NCI-H2029 (cell line): ENCODE data around the gene STAT3.
A peak's percentile ranks its signal among the peaks of the same experiment; 100 is the strongest.
"Not testable (repeated sequence)": the region's sequence is repeated elsewhere in the genome, so short reads cannot be mapped to it uniquely, and the experiment has no call there.

Source experiments
- DNase-seq: peaks from one replicate; lab custom pipeline; 2025; lab: John Stamatoyannopoulos, UW

STAT3 gene

DNA sequence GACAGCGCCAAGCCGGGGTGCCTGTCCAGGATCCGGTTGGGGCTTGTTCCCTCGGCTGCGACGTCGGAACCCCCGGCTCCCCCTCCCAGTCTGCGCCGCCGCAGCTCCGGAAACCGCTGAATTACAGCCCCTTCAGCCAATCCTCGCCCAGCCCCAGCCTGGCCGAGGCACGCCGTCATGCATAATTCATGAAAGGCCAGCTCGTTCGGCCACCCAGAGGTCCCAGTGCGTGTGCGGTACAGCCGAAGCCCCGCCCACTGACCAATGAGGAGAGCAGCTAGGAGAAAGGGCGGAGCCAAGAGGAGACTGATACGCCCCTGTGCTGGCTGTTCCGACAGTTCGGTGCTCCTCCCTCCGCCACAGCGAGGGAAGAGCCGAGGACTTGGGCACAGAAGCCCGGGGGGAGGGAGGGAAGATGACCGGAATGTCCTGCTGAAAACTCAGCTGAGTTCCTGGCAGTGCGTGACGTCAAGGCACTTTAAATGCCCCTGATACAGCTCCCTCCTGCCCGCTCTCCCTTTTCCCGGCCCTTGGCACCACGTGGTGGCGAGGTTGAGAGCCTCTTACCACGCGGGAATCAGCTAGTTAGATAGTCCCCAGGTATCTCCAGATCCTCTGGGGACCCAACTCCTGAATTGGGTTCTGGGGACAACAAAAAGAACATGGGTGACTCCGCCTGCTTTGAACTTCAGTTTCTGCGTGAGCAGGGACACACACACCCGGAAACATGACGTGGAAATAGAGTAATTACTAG, at the start of gene STAT3:
Gene STAT3 (minus strand): TSS at position 62 of the 754 bp plus-strand sequence. CDS start 39,926 bp downstream, outside the sequence.
- peak; percentile 98 for DNase-seq

DNA sequence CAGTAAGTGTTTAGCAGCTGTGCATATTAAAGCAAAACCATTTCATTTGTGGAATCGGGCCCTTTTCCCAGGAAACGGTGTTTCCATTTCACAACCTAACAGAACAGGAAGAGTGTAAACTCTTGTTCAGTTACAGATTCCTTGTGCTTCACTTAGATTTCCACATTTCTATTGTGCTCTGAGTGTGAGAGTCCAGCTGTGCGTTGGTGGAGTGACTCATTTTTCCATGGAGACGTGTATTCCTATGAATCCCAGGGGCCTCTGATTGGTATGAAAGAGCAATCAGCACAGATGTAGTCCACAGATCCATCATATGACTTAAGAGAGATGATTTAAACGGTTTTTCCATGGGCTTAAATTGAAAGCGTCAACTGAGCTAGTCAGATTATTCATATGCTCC, 48.1 kb upstream of the STAT3 start:
- DNase-seq: no peak

DNA sequence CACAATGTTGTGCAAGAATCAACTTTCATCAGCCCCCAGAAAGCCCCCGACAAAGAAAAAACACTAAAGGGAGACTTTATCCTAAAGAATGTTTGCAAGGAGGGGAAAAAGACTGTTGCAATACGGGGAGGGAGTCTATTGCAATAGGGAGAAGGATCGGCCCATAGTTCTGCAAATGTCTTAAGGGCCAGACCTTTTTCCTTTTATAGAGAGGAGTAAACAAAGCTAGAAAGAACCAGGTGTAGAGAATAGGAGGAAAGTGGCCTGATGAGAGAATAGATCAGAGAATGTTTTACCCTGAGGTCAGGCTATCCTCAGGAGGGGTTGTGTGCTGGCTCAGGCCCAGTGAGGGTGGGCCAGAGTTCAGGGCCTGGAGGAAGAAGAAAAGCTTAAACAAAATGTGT, 43.5 kb upstream of the STAT3 start:
- DNase-seq: no peak

GRCh38 chr17:42429726-42430447, 41.6 kb upstream of the STAT3 start:
- DNase-seq: no peak

GRCh38 chr17:42428141-42428944, 40.1 kb upstream of the STAT3 start:
- DNase-seq: no peak

DNA sequence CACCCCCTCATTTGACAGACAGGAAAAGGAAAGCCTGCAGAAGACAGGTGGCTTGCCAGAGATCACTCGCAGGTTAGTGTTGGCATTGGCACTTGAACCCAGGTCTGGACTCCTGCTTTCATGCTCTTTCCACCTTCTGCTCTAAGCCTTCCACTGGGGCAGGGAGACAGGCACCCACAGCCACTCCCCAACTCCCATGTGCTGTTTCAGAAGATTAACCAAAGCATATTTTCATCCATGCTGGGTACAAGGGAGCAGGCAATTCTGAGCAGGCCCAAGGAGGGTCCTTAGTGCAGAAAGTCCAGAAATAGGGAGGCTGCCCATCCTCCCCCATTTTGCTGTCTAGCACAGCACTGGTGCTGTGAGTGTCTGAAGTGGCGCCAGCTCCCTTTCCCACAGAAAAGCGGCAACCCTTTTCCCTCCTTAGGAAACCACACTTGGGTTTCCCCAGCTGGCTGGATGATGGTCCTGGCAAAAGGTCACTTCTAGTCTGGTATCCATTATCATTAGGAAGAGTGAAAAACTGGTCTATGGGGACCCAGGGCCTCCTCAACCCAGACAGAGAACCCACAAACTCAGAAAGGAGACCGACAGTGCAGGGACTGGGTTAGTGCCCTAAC, 36.9 kb upstream of the STAT3 start:
- no peak for DNase-seq

DNA sequence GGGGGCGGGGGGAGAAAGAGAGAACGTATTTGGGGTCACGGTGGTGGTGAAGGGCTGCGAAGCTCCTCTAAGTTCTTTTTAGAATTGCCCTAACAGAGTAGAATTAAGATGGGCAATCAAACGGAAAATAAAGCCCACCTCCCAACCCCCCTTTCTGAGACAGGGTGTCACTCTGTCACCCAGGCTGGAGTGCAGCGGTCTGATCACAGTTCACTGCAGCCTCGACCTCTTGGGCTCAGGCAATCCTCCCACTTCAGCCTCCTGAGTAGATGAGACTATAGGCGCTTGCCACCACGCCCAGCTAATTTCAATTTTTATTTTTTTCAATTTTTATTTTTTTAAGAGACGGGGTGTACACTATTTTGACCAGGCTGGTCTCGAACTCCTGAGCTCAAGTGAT, 35.5 kb upstream of the STAT3 start:
- DNase-seq: no peak

DNA sequence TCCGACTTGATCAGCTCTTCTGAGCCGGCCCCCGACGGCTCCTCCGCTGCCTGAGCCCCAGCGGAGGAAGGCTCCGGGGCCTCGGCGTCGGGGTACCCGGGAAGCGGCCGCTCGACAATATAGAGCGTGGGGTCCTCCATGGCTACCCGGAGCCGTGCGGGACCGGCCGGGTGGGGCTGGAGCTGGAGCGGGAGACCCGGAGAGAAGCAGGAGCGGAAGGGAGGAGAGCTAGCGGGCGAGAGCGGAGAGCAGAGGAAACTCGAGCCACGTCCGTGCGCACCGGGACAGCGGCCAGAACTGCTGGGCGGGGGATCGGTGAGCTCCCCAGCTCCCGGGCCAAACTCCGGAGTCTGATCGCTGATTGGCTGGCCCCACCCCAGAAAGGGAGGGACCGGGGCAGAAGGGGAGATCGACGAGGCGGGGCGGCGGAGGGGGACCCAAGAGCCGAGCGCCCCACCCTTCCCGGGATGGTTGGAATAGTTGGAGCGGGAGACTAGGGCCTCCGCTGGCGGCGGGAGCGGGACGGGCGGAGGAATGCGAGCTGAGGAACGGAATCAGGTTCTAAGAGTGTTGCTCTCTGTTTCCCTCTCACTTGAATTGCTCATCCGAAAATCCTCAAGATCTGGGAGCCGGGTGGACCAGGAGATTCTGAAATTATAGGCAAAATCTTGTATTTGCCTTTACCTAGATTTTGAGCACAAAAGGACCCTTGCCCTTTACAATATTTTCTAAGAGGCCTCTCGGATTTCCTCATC, 34.9 kb upstream of the STAT3 start, which contains the start of gene CAVIN1:
Gene CAVIN1 (minus strand): TSS at position 299 of the 755 bp plus-strand sequence. CDS start 159 bp downstream, at position 140.
- DNase-seq: peak; percentile 33

- DNase-seq: no peak
These were observed 34.2 kb upstream of the STAT3 start for GRCh38 chr17:42422412-42422957.

DNA sequence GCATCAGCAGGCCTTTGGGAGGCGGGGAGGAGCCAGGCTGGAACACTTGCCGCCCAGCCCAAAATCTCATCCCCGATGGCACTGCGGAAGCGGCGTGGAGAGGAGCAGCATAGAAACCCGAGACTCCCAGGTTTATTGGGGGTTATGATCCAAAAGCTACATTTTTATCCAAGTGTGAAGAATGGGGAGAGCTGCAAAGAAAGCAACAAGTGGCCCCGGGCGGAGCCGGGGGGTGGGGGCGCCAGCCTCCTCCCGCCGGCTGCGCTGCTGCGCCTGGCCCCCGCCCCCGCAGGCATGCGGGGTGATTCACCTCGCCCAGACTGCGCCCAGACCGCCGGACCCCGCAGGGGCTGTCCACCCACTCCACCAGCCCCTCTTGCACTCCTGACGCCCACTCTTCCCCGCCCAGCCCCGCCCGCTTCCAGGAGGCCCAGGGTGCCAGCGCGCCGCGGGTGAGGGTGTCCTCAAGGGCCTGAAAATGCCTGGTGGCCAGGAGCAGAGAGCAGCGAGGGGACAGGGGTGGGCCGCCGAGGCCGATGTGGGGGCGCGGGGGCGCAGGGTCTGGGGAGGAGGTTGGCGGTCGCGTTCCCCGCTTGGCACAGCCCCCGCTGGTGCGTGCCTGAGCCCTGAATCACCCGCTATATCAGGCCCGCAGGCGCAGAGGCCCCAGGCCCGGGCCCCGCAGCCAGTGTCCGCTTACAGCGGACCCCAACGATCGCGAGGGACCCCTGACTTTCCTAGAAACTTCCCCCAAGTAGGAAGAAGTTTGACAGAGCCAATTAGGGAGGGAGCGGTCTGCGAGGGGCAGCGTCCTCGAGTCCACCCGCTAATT, 33.5 kb upstream of the STAT3 start:
- DNase-seq: no peak

- DNase-seq: no peak
These were observed 32.9 kb upstream of the STAT3 start for GRCh38 chr17:42421136-42421506.

- DNase-seq: not testable (repeated sequence)
These were observed 29.7 kb upstream of the STAT3 start for GRCh38 chr17:42417981-42418380.

DNA sequence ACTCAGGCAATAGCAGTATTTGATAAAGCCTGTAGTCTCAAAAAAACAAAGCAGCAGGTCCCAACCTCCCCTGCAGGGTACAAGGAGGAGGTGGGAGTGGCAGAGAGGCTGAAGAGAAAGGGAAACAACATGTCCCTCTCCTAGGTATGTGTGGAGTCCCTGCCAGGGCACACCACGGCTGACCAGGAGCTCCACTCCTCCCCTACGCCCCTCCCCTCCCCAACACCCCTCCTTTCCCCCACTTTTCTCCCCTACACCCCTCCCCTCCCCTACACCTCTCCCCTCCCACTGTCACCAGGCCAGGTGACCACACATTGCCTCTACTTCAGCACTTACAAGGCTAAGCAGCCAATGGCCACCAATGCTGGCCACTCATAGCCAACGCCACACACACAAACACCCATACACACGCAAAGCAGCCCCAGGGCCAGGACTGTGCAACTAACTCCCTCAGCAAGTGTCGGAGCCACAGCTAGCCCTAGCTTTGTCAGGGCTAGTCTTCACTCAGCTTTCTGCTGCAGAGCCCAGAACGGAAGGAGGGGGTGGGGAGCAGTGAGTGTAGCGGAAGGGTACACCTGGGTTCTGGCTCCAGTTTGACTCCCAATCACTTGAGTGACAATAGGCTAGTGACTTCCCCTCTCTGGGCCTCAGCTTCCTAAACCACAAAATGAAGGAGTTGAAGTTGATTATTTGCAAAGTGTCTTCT, 26.6 kb upstream of the STAT3 start:
- no peak for DNase-seq

DNA sequence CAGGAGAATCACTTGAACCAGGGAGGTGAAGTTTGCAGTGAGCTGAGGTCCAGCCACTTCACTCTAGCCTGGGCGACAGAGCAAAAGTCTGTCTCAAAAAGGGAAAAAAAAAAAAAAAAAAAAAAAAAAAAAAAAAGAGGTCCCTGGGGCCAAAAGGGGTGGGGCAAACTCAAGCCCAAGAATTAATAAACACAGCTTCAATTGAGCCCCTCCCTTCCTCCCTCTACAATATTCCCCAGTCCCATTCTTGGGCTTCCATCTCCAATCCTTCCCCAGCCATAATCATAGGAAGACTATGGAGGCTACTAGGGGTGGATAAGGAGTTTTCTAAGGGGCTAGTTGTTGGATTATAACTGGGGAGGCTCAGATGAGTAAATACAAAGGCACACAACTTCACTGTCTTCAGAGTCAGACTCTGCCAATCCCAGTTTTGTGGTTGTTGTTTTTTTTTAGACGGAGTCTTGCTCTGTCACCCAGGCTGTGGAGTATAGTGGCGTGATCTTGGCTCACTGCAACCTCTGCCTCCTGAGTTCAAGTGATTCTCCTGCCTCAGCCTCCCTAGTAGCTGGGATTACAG, 25.3 kb upstream of the STAT3 start:
- DNase-seq: no peak

DNA sequence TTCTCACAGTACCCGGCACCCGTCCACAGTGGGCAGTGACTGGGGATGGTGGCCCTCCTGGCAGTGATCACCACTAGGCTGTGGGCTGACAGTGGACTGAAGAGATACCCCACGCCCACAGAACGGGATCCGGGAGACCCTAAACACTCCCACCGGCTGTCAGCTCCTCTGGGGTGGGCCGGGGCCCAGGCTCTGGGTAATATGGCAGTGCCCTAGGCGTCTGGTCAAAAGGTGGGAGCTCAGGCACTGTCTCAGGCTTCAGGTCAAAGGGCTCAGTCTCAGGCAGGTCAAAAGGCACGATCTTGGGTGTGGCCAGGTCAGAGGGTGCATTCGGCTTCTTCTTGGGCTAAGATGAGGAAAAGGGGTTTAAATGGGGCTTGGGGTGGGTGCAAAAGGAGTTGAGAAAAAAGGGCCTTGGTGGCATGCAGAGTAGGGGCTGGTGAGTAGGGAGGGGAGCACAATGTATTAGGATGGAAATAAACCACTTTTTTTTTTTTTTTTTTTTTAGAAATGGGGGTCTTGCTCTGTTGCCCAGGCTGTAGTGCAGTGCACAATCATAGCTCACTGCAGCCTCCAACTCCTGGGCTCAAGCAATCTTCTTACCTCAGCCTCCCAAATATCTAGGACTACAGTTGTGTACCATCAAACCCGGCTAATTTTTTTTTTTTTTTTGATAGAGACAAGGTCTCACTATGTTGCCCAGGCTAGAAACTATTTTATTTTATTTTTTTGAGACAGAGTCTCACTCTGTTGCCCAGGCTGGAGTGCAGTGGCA, 23.9 kb upstream of the STAT3 start:
- DNase-seq: no peak

DNA sequence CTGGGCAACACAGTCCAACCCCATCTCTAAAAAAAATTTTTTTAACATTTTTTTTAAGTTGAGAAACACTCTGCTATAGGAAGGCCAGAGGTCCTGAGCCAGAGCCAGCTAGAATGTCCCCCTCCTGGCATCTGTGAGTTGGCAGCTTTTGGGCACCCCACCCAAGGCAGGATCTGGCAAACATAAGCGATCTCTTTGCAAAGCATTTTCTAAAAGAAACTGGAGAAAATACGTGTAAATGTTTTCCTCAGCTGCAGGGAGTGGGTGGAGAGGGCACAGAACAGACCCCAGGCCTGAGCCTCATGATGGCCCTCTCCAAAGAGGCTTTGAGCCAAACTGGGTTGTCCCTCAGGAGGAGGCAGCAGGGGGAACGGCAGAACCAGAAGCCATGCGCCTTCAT, 23.1 kb upstream of the STAT3 start:
- no peak for DNase-seq

DNA sequence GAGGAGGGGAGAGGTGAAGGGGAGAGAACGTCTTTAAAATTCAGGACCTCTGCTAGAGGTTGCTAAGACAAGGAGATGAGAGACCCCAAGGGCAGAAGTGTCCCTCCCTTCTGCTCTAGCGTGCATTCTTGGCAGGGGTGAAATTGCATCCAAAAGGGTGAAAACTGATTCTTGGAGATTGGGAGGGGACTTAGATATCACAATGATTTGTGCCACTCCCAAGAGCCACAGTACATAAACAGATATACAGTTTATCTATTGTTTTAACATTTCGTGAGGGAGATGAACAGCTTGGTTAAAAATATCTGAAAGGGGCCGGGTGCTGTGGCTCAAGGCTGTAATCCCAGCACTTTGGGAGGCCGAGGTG, 22.1 kb upstream of the STAT3 start:
- DNase-seq: no peak

GRCh38 chr17:42409523-42410318, 21.5 kb upstream of the STAT3 start:
- no peak for DNase-seq
